Lower leg skin (tissue), 3 donors: ENCODE results near the gene GPR162.

Experiments used
- POLR2A ChIP-seq, 2 donors: fragments of 450-650 bp; IDR thresholded peaks; one replicate each; pipeline ENCODE4 v1.6.1; 2016 to 2017; ENCODE audit warnings: antibody characterized with exemption in 2 of 2, mild to moderate bottlenecking in 1 of 2, moderate library complexity in 1 of 2
- TF ChIP-seq, protein P1 (sequence below), 3 donors: fragments of 450-650 bp; IDR thresholded peaks; one replicate each; pipeline ENCODE4 v1.5.1; 2016; ENCODE audit warnings: antibody characterized with exemption in 3 of 3, mild to moderate bottlenecking in 3 of 3, moderate library complexity in 2 of 3

DNA sequence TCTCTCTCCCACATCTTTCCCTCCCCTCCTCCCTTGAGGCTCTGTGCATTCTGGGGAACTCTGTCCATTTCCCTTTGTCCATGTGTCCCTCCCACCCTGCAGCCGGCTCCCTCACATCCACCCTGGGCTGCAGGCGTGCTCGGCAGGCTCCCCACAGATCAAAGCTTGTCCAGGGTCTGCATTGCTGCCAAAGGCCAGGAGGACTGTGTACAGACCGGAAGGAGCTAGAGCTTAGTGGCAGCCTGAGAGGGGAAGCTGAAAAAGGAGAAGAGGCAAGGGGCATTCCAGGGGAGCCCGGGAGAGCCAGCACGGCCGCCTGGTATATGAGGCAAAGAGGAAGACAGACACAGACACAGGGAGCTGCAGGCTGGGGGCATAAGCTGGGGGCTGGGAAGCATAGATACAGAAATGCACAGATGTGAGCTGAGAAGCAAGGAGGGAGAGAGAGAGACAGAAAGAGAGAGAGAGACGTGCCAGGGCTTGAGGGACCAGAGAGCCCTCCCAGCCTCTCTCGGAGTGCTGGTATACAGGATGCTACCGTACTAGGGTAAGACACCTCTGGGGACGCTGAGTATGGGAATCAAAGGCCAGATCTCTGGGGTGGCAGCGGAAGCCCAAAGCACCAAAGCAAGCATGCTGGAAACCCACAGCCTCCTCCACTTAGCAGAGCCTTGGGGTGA lies 29.0 kb upstream of the GPR162 start:
- TF ChIP-seq, protein P1, sequence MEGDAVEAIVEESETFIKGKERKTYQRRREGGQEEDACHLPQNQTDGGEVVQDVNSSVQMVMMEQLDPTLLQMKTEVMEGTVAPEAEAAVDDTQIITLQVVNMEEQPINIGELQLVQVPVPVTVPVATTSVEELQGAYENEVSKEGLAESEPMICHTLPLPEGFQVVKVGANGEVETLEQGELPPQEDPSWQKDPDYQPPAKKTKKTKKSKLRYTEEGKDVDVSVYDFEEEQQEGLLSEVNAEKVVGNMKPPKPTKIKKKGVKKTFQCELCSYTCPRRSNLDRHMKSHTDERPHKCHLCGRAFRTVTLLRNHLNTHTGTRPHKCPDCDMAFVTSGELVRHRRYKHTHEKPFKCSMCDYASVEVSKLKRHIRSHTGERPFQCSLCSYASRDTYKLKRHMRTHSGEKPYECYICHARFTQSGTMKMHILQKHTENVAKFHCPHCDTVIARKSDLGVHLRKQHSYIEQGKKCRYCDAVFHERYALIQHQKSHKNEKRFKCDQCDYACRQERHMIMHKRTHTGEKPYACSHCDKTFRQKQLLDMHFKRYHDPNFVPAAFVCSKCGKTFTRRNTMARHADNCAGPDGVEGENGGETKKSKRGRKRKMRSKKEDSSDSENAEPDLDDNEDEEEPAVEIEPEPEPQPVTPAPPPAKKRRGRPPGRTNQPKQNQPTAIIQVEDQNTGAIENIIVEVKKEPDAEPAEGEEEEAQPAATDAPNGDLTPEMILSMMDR (IDR thresholded peaks at IDR 0.05), result no peak
- no peak for TF ChIP-seq POLR2A (IDR thresholded peaks at IDR 0.05)
